Measurements from ENCODE around the gene TUBGCP3. TPM values are rescaled to one million over a fixed set of nuclear protein-coding genes. Genes with fewer than 3 reads are reported as not detected.
"Not testable (repeated sequence)": the region's sequence is repeated elsewhere in the genome, so short reads cannot be mapped to it uniquely, and the experiment has no call there.

TUBGCP3 gene
- total RNA-seq, 1 experiment from 2014 or later: 51.4 TPM

- DNase-seq (ENCODE audit: low read depth, low spot score): no peak
- CTCF ChIA-PET: no interaction called here
- no TSS peak for BruUV-seq (replicated peaks)
Measured at GRCh38 chr13:112629161-112629560, 41.2 kb upstream of the TUBGCP3 start.

GRCh38 chr13:112627613-112628012 is 39.7 kb upstream of the TUBGCP3 start:
- H3K9me2 ChIP-seq (ENCODE audit: insufficient read depth); H3K36me3 ChIP-seq (ENCODE audit: control insufficient read depth in 1 of 2, insufficient read depth in 2 of 2, low read length in 2 of 2); H4K20me1 ChIP-seq (ENCODE audit: insufficient read depth); H3K79me2 ChIP-seq (ENCODE audit: insufficient read depth, low read length); DNase-seq (ENCODE audit: low read depth, low spot score); H3K27me3 ChIP-seq (ENCODE audit: insufficient read depth, low read length); intact Hi-C loops (cut with micrococcal nuclease); H3K9ac ChIP-seq (ENCODE audit: low read length); H3K27ac ChIP-seq (ENCODE audit: low read depth, low read length); H2AFZ ChIP-seq (ENCODE audit: low read depth, low read length, poor library complexity, severe bottlenecking); H3K4me1 ChIP-seq (ENCODE audit: control insufficient read depth in 1 of 2, insufficient read depth in 2 of 2, low read length in 2 of 2); H3K9me3 ChIP-seq (ENCODE audit: control insufficient read depth in 1 of 2, insufficient read depth in 1 of 2, low read depth in 1 of 2, low read length in 2 of 2); POLR2A ChIA-PET; BruUV-seq (replicated peaks); H3K4me2 ChIP-seq (ENCODE audit: low read length); RAD21 ChIA-PET (ENCODE audit: low non-redundant PET in 1 of 2, low total read pairs in 2 of 2, uncharacterized antibody in 2 of 2, unreplicated experiment in 2 of 2); H3K4me3 ChIP-seq (replicated peaks in 1 of 2; ENCODE audit: low read depth in 1 of 2, low read length in 2 of 2); CTCF ChIA-PET; ATAC-seq: not testable (repeated sequence)

More at GRCh38 chr13:112629161-112629560, 41.2 kb upstream of the TUBGCP3 start:
- ATAC-seq: no peak
- H3K27me3 ChIP-seq (ENCODE audit: insufficient read depth, low read length): no peaks in the 10 kb centered on the region
- RAD21 ChIA-PET (ENCODE audit: low non-redundant PET in 1 of 2, low total read pairs in 2 of 2, uncharacterized antibody in 2 of 2, unreplicated experiment in 2 of 2): no interaction called here
- no peak overlapping the region for H3K9ac ChIP-seq (ENCODE audit: low read length)
- no peaks in the 10 kb centered on the region for H3K36me3 ChIP-seq (ENCODE audit: control insufficient read depth in 1 of 2, insufficient read depth in 2 of 2, low read length in 2 of 2)
- intact Hi-C loops (cut with micrococcal nuclease): no loop called here
- H3K79me2 ChIP-seq (ENCODE audit: insufficient read depth, low read length): no peaks in the 10 kb centered on the region
- no peaks in the 10 kb centered on the region for H3K9me2 ChIP-seq (ENCODE audit: insufficient read depth)
- no peak overlapping the region for H3K4me2 ChIP-seq (ENCODE audit: low read length)
- POLR2A ChIA-PET: no interaction called here
- TF ChIP-seq EGR1 (IDR thresholded peaks at IDR 0.05; ENCODE audit: low read depth) (no peak), ZNF274 (IDR thresholded peaks at IDR 0.05; ENCODE audit: low read depth, low read length) (no peak), TCF7L2 (IDR thresholded peaks at IDR 0.05; ENCODE audit: borderline replicate concordance, extremely low read depth, insufficient read depth, insufficient read length) (no peak), POLR2A (IDR thresholded peaks at IDR 0.05; ENCODE audit: borderline replicate concordance, extremely low read depth, insufficient read depth, insufficient read length) (no peak), EZH2 (IDR thresholded peaks at IDR 0.05) (no peak), EZH2phosphoT487 (IDR thresholded peaks at IDR 0.05; ENCODE audit: borderline replicate concordance) (no peak), MAX (IDR thresholded peaks at IDR 0.05) (no peak), CBX3 (IDR thresholded peaks at IDR 0.05; ENCODE audit: low read depth) (no peak), ZBTB33 (IDR thresholded peaks at IDR 0.05; ENCODE audit: extremely low read depth, insufficient replicate concordance, low read length) (no peak), SRF (IDR thresholded peaks at IDR 0.05; ENCODE audit: low read depth) (no peak), RAD21 (IDR thresholded peaks at IDR 0.05; ENCODE audit: low read depth) (no peak), SP1 (IDR thresholded peaks at IDR 0.05; ENCODE audit: low read depth) (no peak), FOSL1 (IDR thresholded peaks at IDR 0.05; ENCODE audit: low read depth) (no peak), YY1 (IDR thresholded peaks at IDR 0.05; ENCODE audit: extremely low read depth, insufficient replicate concordance, low read depth, low read length) (no peak), JUND (IDR thresholded peaks at IDR 0.05) (no peak), ZFX (IDR thresholded peaks at IDR 0.05) (no peak)
- TF ChIP-seq, protein P1, sequence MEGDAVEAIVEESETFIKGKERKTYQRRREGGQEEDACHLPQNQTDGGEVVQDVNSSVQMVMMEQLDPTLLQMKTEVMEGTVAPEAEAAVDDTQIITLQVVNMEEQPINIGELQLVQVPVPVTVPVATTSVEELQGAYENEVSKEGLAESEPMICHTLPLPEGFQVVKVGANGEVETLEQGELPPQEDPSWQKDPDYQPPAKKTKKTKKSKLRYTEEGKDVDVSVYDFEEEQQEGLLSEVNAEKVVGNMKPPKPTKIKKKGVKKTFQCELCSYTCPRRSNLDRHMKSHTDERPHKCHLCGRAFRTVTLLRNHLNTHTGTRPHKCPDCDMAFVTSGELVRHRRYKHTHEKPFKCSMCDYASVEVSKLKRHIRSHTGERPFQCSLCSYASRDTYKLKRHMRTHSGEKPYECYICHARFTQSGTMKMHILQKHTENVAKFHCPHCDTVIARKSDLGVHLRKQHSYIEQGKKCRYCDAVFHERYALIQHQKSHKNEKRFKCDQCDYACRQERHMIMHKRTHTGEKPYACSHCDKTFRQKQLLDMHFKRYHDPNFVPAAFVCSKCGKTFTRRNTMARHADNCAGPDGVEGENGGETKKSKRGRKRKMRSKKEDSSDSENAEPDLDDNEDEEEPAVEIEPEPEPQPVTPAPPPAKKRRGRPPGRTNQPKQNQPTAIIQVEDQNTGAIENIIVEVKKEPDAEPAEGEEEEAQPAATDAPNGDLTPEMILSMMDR (IDR thresholded peaks at IDR 0.05 in 2 of 3, conservative IDR thresholded peaks at IDR 0.05 in 1 of 3; ENCODE audit: borderline replicate concordance in 1 of 3, insufficient read depth in 1 of 3, low read depth in 2 of 3, low read length in 2 of 3): no peak
- no peak overlapping the region for H2AFZ ChIP-seq (ENCODE audit: low read depth, low read length, poor library complexity, severe bottlenecking)
- H3K9me3 ChIP-seq (ENCODE audit: control insufficient read depth in 1 of 2, insufficient read depth in 1 of 2, low read depth in 1 of 2, low read length in 2 of 2): no peaks in the 10 kb centered on the region
- no peaks in the 10 kb centered on the region for H3K4me1 ChIP-seq (ENCODE audit: control insufficient read depth in 1 of 2, insufficient read depth in 2 of 2, low read length in 2 of 2)
- H3K27ac ChIP-seq (ENCODE audit: low read depth, low read length): no peak overlapping the region
- H4K20me1 ChIP-seq (ENCODE audit: insufficient read depth): no peaks in the 10 kb centered on the region
- no peak overlapping the region for H3K4me3 ChIP-seq (replicated peaks in 1 of 2; ENCODE audit: low read depth in 1 of 2, low read length in 2 of 2)

Measured in HCT116 (cell line).